ENCODE measurements around the gene MAP1B. TPM values are rescaled to one million over a fixed set of nuclear protein-coding genes. Genes with fewer than 3 reads are reported as not detected.

MAP1B gene
- total RNA-seq, 2 donors from 2014 or later, result 6.1 to 16.2 TPM

DNA sequence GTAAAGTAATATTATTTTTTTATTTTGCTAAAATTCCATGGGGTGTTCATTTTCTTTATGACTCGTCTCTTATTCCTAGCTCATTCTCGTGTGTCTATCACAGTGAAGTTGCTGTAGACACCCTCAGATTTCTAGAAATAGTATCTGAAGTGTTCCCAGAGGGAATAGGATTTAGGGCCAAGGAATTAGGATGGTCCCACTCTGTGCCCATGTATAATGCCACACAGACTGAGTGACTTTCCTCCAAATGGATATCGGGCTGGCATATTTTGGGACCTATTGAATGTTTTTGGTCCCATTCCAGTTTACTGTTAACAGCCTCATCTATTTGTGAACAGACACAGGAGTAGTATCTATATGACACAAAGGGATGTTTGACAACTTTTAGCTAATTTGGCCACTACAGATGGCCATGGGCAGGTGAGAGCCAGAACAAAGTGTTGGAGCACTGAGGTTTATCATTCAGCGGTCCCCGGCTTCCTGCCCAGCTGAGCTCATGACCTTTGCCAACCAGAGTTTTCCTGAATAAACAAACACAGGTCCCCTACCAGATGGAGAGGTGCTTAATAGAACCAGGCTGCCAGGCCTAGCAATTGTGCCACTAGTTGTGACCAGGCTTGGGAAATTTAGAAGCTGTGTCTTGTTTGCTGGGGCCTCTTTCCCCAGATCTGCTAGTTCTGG, 46.9 kb downstream of the MAP1B start:
- no peak overlapping the region for H3K27ac ChIP-seq
- TF ChIP-seq, protein P1, sequence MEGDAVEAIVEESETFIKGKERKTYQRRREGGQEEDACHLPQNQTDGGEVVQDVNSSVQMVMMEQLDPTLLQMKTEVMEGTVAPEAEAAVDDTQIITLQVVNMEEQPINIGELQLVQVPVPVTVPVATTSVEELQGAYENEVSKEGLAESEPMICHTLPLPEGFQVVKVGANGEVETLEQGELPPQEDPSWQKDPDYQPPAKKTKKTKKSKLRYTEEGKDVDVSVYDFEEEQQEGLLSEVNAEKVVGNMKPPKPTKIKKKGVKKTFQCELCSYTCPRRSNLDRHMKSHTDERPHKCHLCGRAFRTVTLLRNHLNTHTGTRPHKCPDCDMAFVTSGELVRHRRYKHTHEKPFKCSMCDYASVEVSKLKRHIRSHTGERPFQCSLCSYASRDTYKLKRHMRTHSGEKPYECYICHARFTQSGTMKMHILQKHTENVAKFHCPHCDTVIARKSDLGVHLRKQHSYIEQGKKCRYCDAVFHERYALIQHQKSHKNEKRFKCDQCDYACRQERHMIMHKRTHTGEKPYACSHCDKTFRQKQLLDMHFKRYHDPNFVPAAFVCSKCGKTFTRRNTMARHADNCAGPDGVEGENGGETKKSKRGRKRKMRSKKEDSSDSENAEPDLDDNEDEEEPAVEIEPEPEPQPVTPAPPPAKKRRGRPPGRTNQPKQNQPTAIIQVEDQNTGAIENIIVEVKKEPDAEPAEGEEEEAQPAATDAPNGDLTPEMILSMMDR (IDR thresholded peaks at IDR 0.05), result no peak

DNA sequence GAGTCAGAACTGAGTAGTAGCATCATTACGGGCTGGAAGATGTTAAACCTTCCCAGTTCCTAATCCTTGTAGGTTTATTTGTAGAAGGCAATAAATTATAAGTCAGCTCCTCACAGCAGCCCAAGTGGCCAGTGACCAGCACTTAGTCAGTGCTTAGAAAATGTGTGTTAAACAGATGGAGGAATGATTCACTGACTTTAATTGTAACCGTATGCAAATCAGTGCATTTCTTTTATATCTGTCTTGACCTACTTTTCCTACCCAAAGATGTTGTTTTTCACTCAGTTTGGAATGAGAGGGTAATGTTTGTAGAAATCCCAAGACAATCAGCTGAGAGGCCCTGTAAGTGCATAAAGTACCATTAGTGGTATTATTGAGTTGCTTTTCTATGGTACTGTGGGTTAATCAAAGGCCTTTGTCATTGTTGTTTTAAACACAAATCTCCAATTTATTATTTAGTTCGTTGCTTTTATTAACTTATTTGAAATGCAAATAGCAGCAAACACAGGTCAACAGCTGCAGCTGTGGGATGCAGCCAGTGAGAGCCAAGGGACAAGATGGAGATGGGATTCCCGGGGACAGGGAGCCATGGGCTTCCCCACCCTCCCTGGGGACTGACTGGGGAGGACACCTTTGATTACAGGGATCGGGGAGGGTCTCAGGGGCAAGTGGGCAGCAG, 49.8 kb downstream of the MAP1B start:
- H3K9ac ChIP-seq (ENCODE audit: low read depth in 2 of 2, low read length in 2 of 2), result no peak overlapping the region
- no peak for DNase-seq
- intact Hi-C loops (cut with DNase I), result no loop called here
- no peak overlapping the region for H3K4me3 ChIP-seq
- TF ChIP-seq, protein P1 (IDR thresholded peaks at IDR 0.05), result no peak
- no peaks in the 10 kb centered on the region for H3K36me3 ChIP-seq
- no peaks in the 10 kb centered on the region for H3K27me3 ChIP-seq
- H3K4me1 ChIP-seq, result no peaks in the 10 kb centered on the region
- H3K27ac ChIP-seq, result no peak overlapping the region
- H3K9me3 ChIP-seq, result no peaks in the 10 kb centered on the region

More for the DNA sequence above, 46.9 kb downstream of the MAP1B start:
- no peaks in the 10 kb centered on the region for H3K4me1 ChIP-seq
- H3K4me3 ChIP-seq, result no peak overlapping the region
- no peaks in the 10 kb centered on the region for H3K36me3 ChIP-seq
- DNase-seq, result no peak
- intact Hi-C loops (cut with DNase I), result no loop called here
- H3K27me3 ChIP-seq, result no peaks in the 10 kb centered on the region
- no peak overlapping the region for H3K9ac ChIP-seq (ENCODE audit: low read depth in 2 of 2, low read length in 2 of 2)
- no peaks in the 10 kb centered on the region for H3K9me3 ChIP-seq

DNA sequence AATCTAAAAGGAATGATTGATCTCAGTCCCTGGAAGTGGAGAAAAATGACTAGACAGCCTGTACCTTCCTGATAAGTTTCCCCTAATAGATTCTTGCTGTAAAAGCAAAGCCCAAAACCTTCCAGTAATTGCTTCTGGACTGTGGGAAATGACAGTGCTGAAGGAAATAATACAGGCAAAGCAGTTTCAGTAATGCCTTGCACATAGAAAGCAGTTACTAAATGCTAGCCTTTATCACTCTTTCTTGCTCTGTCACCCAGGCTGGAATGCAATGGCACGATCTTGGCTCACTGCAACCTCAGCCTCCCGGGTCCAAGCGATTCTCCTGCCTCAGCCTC, 50.3 kb downstream of the MAP1B start:
- intact Hi-C loops (cut with DNase I), result no loop called here
- Histone ChIP-seq H3K36me3 (no peaks in the 10 kb centered on the region), H3K4me1 (no peaks in the 10 kb centered on the region), H3K27ac (no peak overlapping the region), H3K27me3 (no peaks in the 10 kb centered on the region), H3K9me3 (no peaks in the 10 kb centered on the region), H3K9ac (ENCODE audit: low read depth in 2 of 2, low read length in 2 of 2) (no peak overlapping the region), H3K4me3 (no peak overlapping the region)
- TF ChIP-seq, protein P1 (IDR thresholded peaks at IDR 0.05), result no peak
- DNase-seq, result no peak

DNA sequence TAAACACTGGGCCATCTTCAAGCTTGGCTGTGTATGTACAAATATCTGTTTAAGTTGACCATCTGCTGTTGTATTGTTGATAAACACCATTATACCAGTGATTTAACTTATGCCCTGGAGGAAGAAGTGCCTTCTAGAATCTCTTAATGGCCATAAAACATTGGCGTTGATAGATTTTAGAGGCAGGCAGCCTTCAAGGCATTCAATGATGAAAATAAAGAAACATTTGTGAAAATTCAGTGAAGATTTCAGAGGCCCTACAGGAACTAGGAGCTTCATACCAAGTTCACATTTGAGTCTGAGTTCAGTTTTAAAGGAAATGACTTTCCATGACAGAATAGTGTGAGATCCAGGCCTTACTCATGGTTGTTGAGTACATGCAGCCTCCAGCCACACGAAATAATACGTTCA, 52.2 kb downstream of the MAP1B start:
- H3K27ac ChIP-seq, result no peak overlapping the region
- no peaks in the 10 kb centered on the region for H3K27me3 ChIP-seq
- H3K36me3 ChIP-seq, result no peaks in the 10 kb centered on the region
- no peaks in the 10 kb centered on the region for H3K4me1 ChIP-seq
- intact Hi-C loops (cut with DNase I), result no loop called here
- H3K4me3 ChIP-seq, result no peak overlapping the region
- TF ChIP-seq, protein P1 (IDR thresholded peaks at IDR 0.05), result no peak
- H3K9ac ChIP-seq (ENCODE audit: low read depth in 2 of 2, low read length in 2 of 2), result no peak overlapping the region
- DNase-seq, result no peak
- no peaks in the 10 kb centered on the region for H3K9me3 ChIP-seq

DNA sequence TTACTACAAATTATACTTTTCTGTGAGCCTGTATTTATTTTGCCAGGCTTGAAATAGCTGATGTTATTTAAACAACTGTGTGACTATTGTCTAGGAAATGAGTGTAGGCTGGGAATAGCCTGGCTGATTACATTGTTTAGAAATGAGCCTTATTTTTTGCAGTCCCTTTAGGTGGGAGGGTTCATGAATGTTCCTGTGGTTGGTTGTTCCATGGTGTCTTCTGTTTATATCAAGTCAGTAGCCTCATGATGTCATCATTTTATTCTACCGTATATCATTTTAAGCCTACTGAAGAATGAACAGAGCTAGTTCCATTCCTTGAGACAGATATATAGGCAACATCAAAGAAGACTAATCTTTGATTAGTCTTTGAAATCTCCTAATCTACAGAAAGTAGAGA, 53.1 kb downstream of the MAP1B start:
- no peak for DNase-seq
- Histone ChIP-seq H3K4me3 (no peak overlapping the region), H3K27me3 (no peaks in the 10 kb centered on the region), H3K9me3 (no peaks in the 10 kb centered on the region), H3K27ac (no peak overlapping the region), H3K9ac (ENCODE audit: low read depth in 2 of 2, low read length in 2 of 2) (no peak overlapping the region), H3K4me1 (no peaks in the 10 kb centered on the region), H3K36me3 (no peaks in the 10 kb centered on the region)
- TF ChIP-seq, protein P1 (IDR thresholded peaks at IDR 0.05), result no peak
- intact Hi-C loops (cut with DNase I), result no loop called here

All from colonic mucosa (tissue), 4 donors.